ENCODE measurements around the gene PTMA. TPM values are rescaled to one million over a fixed set of nuclear protein-coding genes. Genes with fewer than 3 reads are reported as not detected.

PTMA gene
- polyA plus RNA-seq, 2 of the 4 experiments (the other 2 are of a cell fraction) = 1,191 to 2,360 TPM

- TF ChIP-seq REST (IDR thresholded peaks at IDR 0.05) (no peak), RAD21 (conservative IDR thresholded peaks at IDR 0.05 in 1 of 2, IDR thresholded peaks at IDR 0.05 in 1 of 2) (no peak; a peak in 1 of 5 replicates), EHF (CRISPR knock-in tag; IDR thresholded peaks at IDR 0.05) (no peak), MAFK (IDR thresholded peaks at IDR 0.05; ENCODE audit: partially characterized antibody) (no peak), EP300 (IDR thresholded peaks at IDR 0.05) (no peak), HDAC2 (IDR thresholded peaks at IDR 0.05) (no peak), RCOR1 (IDR thresholded peaks at IDR 0.05; ENCODE audit: low read depth, low read length) (no peak), POLR2AphosphoS2 (conservative IDR thresholded peaks at IDR 0.05; ENCODE audit: low read length) (no peak), ZFP36 (IDR thresholded peaks at IDR 0.05; ENCODE audit: borderline replicate concordance, partially characterized antibody) (no peak), PHF8 (IDR thresholded peaks at IDR 0.05; ENCODE audit: borderline replicate concordance, low read depth) (peak; percentile 58; the same call in 1 of the 2 replicates), RFX5 (IDR thresholded peaks at IDR 0.05) (no peak), USF2 (IDR thresholded peaks at IDR 0.05) (no peak), ESRRA (IDR thresholded peaks at IDR 0.05; ENCODE audit: borderline replicate concordance, low read length) (no peak), CHD2 (IDR thresholded peaks at IDR 0.05; ENCODE audit: low read length, partially characterized antibody) (no peak), ZC3H11A (IDR thresholded peaks at IDR 0.05) (no peak), MAX (IDR thresholded peaks at IDR 0.05) (peak; percentile 56), KDM1A (IDR thresholded peaks at IDR 0.05; ENCODE audit: low read depth) (no peak), HOXB5 (CRISPR knock-in tag; IDR thresholded peaks at IDR 0.05) (no peak), NPAS2 (CRISPR knock-in tag; IDR thresholded peaks at IDR 0.05; ENCODE audit: borderline replicate concordance) (no peak)
These were observed 35.5 kb upstream of the PTMA start (continued) for GRCh38 chr2:231672617-231673347.

- Histone ChIP-seq H3K4me3 (peak overlapping the region; percentile 42), H3K27ac (peak overlapping the region; percentile 97), H3K9me3 (no peaks in the 10 kb centered on the region), H3K4me2 (peak overlapping the region; percentile 89), H3K4me1 (peaks cover 43% of the 10 kb centered on the region)
- TF ChIP-seq POLR2A (IDR thresholded peaks at IDR 0.05; ENCODE audit: low read length) (peak; percentile 77), BCL3 (IDR thresholded peaks at IDR 0.05) (peak; percentile 49; the same call in 1 of the 3 replicates), MAX (IDR thresholded peaks at IDR 0.05) (peak; percentile 13; the same call in 1 of the 2 replicates), FOSL2 (IDR thresholded peaks at IDR 0.05) (no peak), FOSL2 (CRISPR knock-in tag; IDR thresholded peaks at IDR 0.05) (0 out of 2 replicates have a peak, but pooled peaks have one; percentile 4), CTCF (IDR thresholded peaks at IDR 0.05) (no peak), JUN (IDR thresholded peaks at IDR 0.05) (peak; percentile 21 to 50; a peak in 1 of 5 replicates), RAD21 (conservative IDR thresholded peaks at IDR 0.05 in 1 of 2, IDR thresholded peaks at IDR 0.05 in 1 of 2) (no peak)
- ChIA-PET POLR2A (interaction anchor here (0.6 to 4.2 kb wide), 23 partner anchors 11 to 273 kb away, joined by 3 to 61 read pairs (median 4); partner anchors contain the start of genes NCL and PTMA), CTCF (interaction anchor here (0.6 to 95.1 kb wide), 8 partner anchors 10 to 124 kb away, joined by 3 to 4158 read pairs (median 8); partner anchors contain the start of gene PTMA)
- FAIRE-seq (no peak), DNase-seq (ENCODE audit: low read depth in 1 of 2, low spot score in 1 of 2) (peak; percentile 84 to 95), ATAC-seq (peak; percentile 82 to 88)
- 2% methylated on average over 4 of the region's 6 CpGs for WGBS (ENCODE audit: missing lambda C conversion rate)
These were observed 35.0 kb upstream of the PTMA start for GRCh38 chr2:231673348-231673770.
